ENCODE results near the gene CNGA2.

CNGA2 gene

GRCh38 chrX:151724563-151725337 is 9.8 kb upstream of the CNGA2 start:
- TF ChIP-seq ZFX (IDR thresholded peaks at IDR 0.05; ENCODE audit: borderline replicate concordance) (no peak), CTCF (IDR thresholded peaks at IDR 0.05) (no peak)
- H3K27ac ChIP-seq = no peak overlapping the region

- no peak overlapping the region for H3K27ac ChIP-seq
- TF ChIP-seq CTCF (IDR thresholded peaks at IDR 0.05) (no peak), ZFX (IDR thresholded peaks at IDR 0.05; ENCODE audit: borderline replicate concordance) (no peak)
These were observed 9.3 kb upstream of the CNGA2 start for GRCh38 chrX:151725338-151725614.

GRCh38 chrX:151726751-151727150 is 7.8 kb upstream of the CNGA2 start:
- no peak for TF ChIP-seq CTCF (IDR thresholded peaks at IDR 0.05)
- no peak for TF ChIP-seq ZFX (IDR thresholded peaks at IDR 0.05; ENCODE audit: borderline replicate concordance)
- H3K27ac ChIP-seq = no peak overlapping the region

GRCh38 chrX:151727346-151727745 is 7.2 kb upstream of the CNGA2 start:
- no peak overlapping the region for H3K27ac ChIP-seq
- TF ChIP-seq ZFX (IDR thresholded peaks at IDR 0.05; ENCODE audit: borderline replicate concordance) (no peak), CTCF (IDR thresholded peaks at IDR 0.05) (no peak)

- no peak for TF ChIP-seq ZFX (IDR thresholded peaks at IDR 0.05; ENCODE audit: borderline replicate concordance)
- TF ChIP-seq CTCF (IDR thresholded peaks at IDR 0.05) = no peak
- no peak overlapping the region for H3K27ac ChIP-seq
These were observed 5.4 kb upstream of the CNGA2 start for GRCh38 chrX:151729056-151729725.

GRCh38 chrX:151735219-151735618 is 673 bp downstream of the CNGA2 start:
- TF ChIP-seq ZFX (IDR thresholded peaks at IDR 0.05; ENCODE audit: borderline replicate concordance) (no peak), CTCF (IDR thresholded peaks at IDR 0.05) (no peak)
- H3K27ac ChIP-seq = no peak overlapping the region

- H3K27ac ChIP-seq = no peak overlapping the region
- no peak for TF ChIP-seq ZFX (IDR thresholded peaks at IDR 0.05; ENCODE audit: borderline replicate concordance)
These were observed 2.1 kb downstream of the CNGA2 start for GRCh38 chrX:151736685-151737084.
